H9 (cell line): ENCODE measurements around the gene SYT11. TPM values are rescaled to one million over a fixed set of nuclear protein-coding genes. Genes with fewer than 3 reads are reported as not detected.

Experiments
- DNase-seq: peaks from one replicate; pipeline ENCODE4 v3.0.0-alpha.2; 2017
- H2AFZ ChIP-seq: one replicate; pipeline ENCODE4 v1.6.1; 2013; ENCODE audit warnings: mild to moderate bottlenecking, low read length, control low read depth, moderate library complexity
- H2AK5ac ChIP-seq: 2 replicates; pipeline ENCODE4 v1.6.1; 2013; ENCODE audit warnings: low read length, control low read depth, mixed read lengths; ENCODE audit not compliant: insufficient read length
- H2BK120ac ChIP-seq: one replicate; pipeline ENCODE4 v1.6.1; 2013; ENCODE audit warnings: low read depth, mild to moderate bottlenecking, low read length, control low read depth, inconsistent platforms; ENCODE audit not compliant: poor library complexity, severe bottlenecking
- H2BK12ac ChIP-seq: 2 replicates; pipeline ENCODE4 v1.6.1; 2013; ENCODE audit warnings: low read length, control low read depth, mixed read lengths, low read depth; ENCODE audit not compliant: insufficient read length
- H2BK15ac ChIP-seq: 2 replicates; pipeline ENCODE4 v1.6.1; 2013; ENCODE audit warnings: low read depth, low read length, control low read depth
- H2BK20ac ChIP-seq: one replicate; pipeline ENCODE4 v1.6.1; 2013; ENCODE audit warnings: low read depth, mild to moderate bottlenecking, low read length, control low read depth, inconsistent platforms; ENCODE audit not compliant: poor library complexity, severe bottlenecking
- H2BK5ac ChIP-seq: 2 replicates; pipeline ENCODE4 v1.6.1; 2013; ENCODE audit warnings: low read length, control low read depth, mixed read lengths; ENCODE audit not compliant: insufficient read length
- H3K14ac ChIP-seq: 2 replicates; pipeline ENCODE4 v1.6.1; 2013; ENCODE audit warnings: low read length, control low read depth; ENCODE audit not compliant: insufficient read depth
- H3K18ac ChIP-seq: 2 replicates; pipeline ENCODE4 v1.6.1; 2013; ENCODE audit warnings: low read depth, mild to moderate bottlenecking, mixed read lengths, low read length, control low read depth; ENCODE audit not compliant: insufficient read length
- H3K23ac ChIP-seq: 2 replicates; pipeline ENCODE4 v1.6.1; 2013; ENCODE audit warnings: low read length, control low read depth, mixed read lengths, low read depth; ENCODE audit not compliant: insufficient read length
- H3K23me2 ChIP-seq: 2 replicates; pipeline ENCODE4 v1.6.1; 2013; ENCODE audit warnings: low read depth, mild to moderate bottlenecking, mixed read lengths, low read length, control low read depth; ENCODE audit not compliant: insufficient read length, poor library complexity, severe bottlenecking
- H3K27ac ChIP-seq: 2 replicates; pipeline ENCODE4 v1.5.1; 2013; ENCODE audit warnings: low read length, control low read depth, mixed read lengths, low read depth; ENCODE audit not compliant: insufficient read length
- H3K27me3 ChIP-seq: 2 replicates; pipeline ENCODE4 v1.6.1; 2013; ENCODE audit warnings: low read length, control low read depth, inconsistent platforms; ENCODE audit not compliant: insufficient read depth
- H3K4ac ChIP-seq: 2 replicates; pipeline ENCODE4 v1.6.1; 2013; ENCODE audit warnings: low read depth, mild to moderate bottlenecking, control low read depth, inconsistent platforms, low read length, moderate library complexity
- H3K4me1 ChIP-seq: 2 replicates; pipeline ENCODE4 v1.6.1; 2013; ENCODE audit warnings: low read length, control low read depth, inconsistent platforms; ENCODE audit not compliant: insufficient read depth
- H3K4me2 ChIP-seq: 2 replicates; pipeline ENCODE4 v1.6.1; 2013; ENCODE audit warnings: low read length, control low read depth, mixed read lengths; ENCODE audit not compliant: insufficient read length, insufficient read depth
- H3K56ac ChIP-seq: 2 replicates; pipeline ENCODE4 v1.6.1; 2013; ENCODE audit warnings: low read depth, mild to moderate bottlenecking, mixed read lengths, low read length, control low read depth; ENCODE audit not compliant: insufficient read length
- H3K79me1 ChIP-seq: 2 replicates; pipeline ENCODE4 v1.6.1; 2013; ENCODE audit warnings: low read depth, mild to moderate bottlenecking, moderate library complexity, low read length, control low read depth, inconsistent platforms; ENCODE audit not compliant: insufficient read depth, poor library complexity, severe bottlenecking
- H3K79me2 ChIP-seq: 2 replicates; pipeline ENCODE4 v1.6.1; 2013; ENCODE audit warnings: low read length, control low read depth, inconsistent platforms; ENCODE audit not compliant: insufficient read depth
- H3K9ac ChIP-seq: 2 replicates; pipeline ENCODE4 v1.6.1; 2013; ENCODE audit warnings: low read length, control low read depth, mixed read lengths; ENCODE audit not compliant: insufficient read length; ENCODE audit errors: extremely low read depth
- H3K9me3 ChIP-seq: one replicate; pipeline ENCODE4 v1.6.1; 2013; ENCODE audit warnings: low read depth, low read length, inconsistent platforms; ENCODE audit not compliant: control insufficient read depth
- H3T11ph ChIP-seq: one replicate; pipeline ENCODE4 v1.6.1; 2013; ENCODE audit warnings: mild to moderate bottlenecking, low read length, control low read depth, inconsistent platforms
- H4K20me1 ChIP-seq: one replicate; pipeline ENCODE4 v1.6.1; 2013; ENCODE audit not compliant: control insufficient read depth, insufficient read length, insufficient read depth
- H4K5ac ChIP-seq: 2 replicates; pipeline ENCODE4 v1.6.1; 2013; ENCODE audit warnings: low read depth, mild to moderate bottlenecking, mixed read lengths, low read length, control low read depth; ENCODE audit not compliant: insufficient read length
- H4K8ac ChIP-seq: replicated peaks from 2 replicates; pipeline ENCODE4 v1.6.1; 2013; ENCODE audit warnings: low read length, control low read depth, mixed read lengths, low read depth; ENCODE audit not compliant: insufficient read length
- H4K91ac ChIP-seq: 2 replicates; pipeline ENCODE4 v1.6.1; 2013; ENCODE audit warnings: low read depth, mild to moderate bottlenecking, moderate library complexity, mixed read lengths, low read length, control low read depth; ENCODE audit not compliant: insufficient read length
- H3K27ac Mint-ChIP-seq, 3 experiments: 2 replicates in 2 of 3; 3 replicates in 1 of 3; pipeline ENCODE4 v1.8.0; 2020 to 2021; ENCODE audit warnings: mixed read lengths in 3 of 3, mild to moderate bottlenecking in 1 of 3, moderate library complexity in 1 of 3
- H3K27me3 Mint-ChIP-seq: 2 replicates; pipeline ENCODE4 v1.8.0; 2021; ENCODE audit warnings: low read depth, mild to moderate bottlenecking, moderate library complexity, mixed read lengths
- H3K36me3 Mint-ChIP-seq, 3 experiments: 2 replicates in 2 of 3; 3 replicates in 1 of 3; pipeline ENCODE4 v1.8.0; 2020 to 2021; ENCODE audit warnings: low read depth in 3 of 3, mixed read lengths in 3 of 3; ENCODE audit not compliant: insufficient read depth in 1 of 3
- H3K4me1 Mint-ChIP-seq, 2 experiments: 2 replicates each; pipeline ENCODE4 v1.8.0; 2020; ENCODE audit warnings: mixed read lengths in 2 of 2
- H3K4me3 Mint-ChIP-seq, 2 experiments: 2 replicates in 1 of 2; 3 replicates in 1 of 2; pipeline ENCODE4 v1.8.0; 2020 to 2021; ENCODE audit warnings: mild to moderate bottlenecking in 2 of 2, mixed read lengths in 2 of 2, moderate library complexity in 1 of 2
- H3K9me3 Mint-ChIP-seq, 2 experiments: 2 replicates in 1 of 2; 3 replicates in 1 of 2; pipeline ENCODE4 v1.8.0; 2020; ENCODE audit warnings: mild to moderate bottlenecking in 2 of 2, mixed read lengths in 2 of 2, moderate library complexity in 1 of 2
- CTCF ChIP-seq: fragments of 200-600 bp; sonication (generic); conservative IDR thresholded peaks from 3 replicates; pipeline ENCODE4 v1.8.0; 2021; ENCODE audit warnings: antibody characterized with exemption, mild to moderate bottlenecking
- WGBS: extraction: QIAGEN DNeasy Blood & Tissue Kit; methylation state at CpG from one replicate; pipeline ENCODE4 v1.1.7; 2013; ENCODE audit warnings: missing lambda C conversion rate, low lambda C conversion rate, mixed read lengths; ENCODE audit not compliant: insufficient read length; ENCODE audit errors: extremely low coverage; 5-methylcytosine and 5-hydroxymethylcytosine counted together
- total RNA-seq: library from RNA; stranded (reverse); gene quantifications from 2 replicates; pipeline ENCODE4 v1.2.1, GENCODE V29; 2021

Gene SYT11
- total RNA-seq, 1 experiment from 2014 or later = 0.28 TPM

GRCh38 chr1:155844860-155845421 is 14.4 kb upstream of the SYT11 start:
- H2AFZ ChIP-seq = no peak overlapping the region
- H3K18ac ChIP-seq = no peak overlapping the region
- H2BK20ac ChIP-seq = no peak overlapping the region
- H2BK15ac ChIP-seq = no peak overlapping the region
- H2AK5ac ChIP-seq = no peak overlapping the region
- no peaks in the 10 kb centered on the region for H3K9me3 Mint-ChIP-seq
- no peak for DNase-seq
- no peaks in the 10 kb centered on the region for H3K27me3 Mint-ChIP-seq
- no peaks in the 10 kb centered on the region for H4K20me1 ChIP-seq
- H3K27ac ChIP-seq = no peak overlapping the region
- H3K36me3 Mint-ChIP-seq = peaks cover 24 to 53% (median 46%) of the 10 kb centered on the region in 3 experiments
- H3K4me1 ChIP-seq = no peaks in the 10 kb centered on the region
- no peaks in the 10 kb centered on the region for H3K9me3 ChIP-seq
- no peak overlapping the region for H3K4me3 Mint-ChIP-seq
- WGBS = no CpG with 5 or more reads among the region's 1 CpG
- H3K9ac ChIP-seq = no peak overlapping the region
- H3K4me2 ChIP-seq = no peak overlapping the region
- no peak overlapping the region for H3K56ac ChIP-seq
- H3K27me3 ChIP-seq = no peaks in the 10 kb centered on the region
- H3K14ac ChIP-seq = no peak overlapping the region
- TF ChIP-seq CTCF = no peak
- H3K4me1 Mint-ChIP-seq = peaks cover 6 to 7% of the 10 kb centered on the region in 2 experiments
- H3K23ac ChIP-seq = no peak overlapping the region
- H4K5ac ChIP-seq = no peak overlapping the region
- H3K27ac Mint-ChIP-seq = peak overlapping the region in 2 of 3 experiments; percentile 66 to 83; a peak in 2 of 7 replicates
- H3T11ph ChIP-seq = no peak overlapping the region
- no peak overlapping the region for H4K91ac ChIP-seq
- peaks cover 17% of the 10 kb centered on the region for H3K79me1 ChIP-seq
- H2BK12ac ChIP-seq = no peak overlapping the region
- no peak overlapping the region for H4K8ac ChIP-seq
- H2BK5ac ChIP-seq = no peak overlapping the region
- no peak overlapping the region for H2BK120ac ChIP-seq
- no peaks in the 10 kb centered on the region for H3K23me2 ChIP-seq
- no peak overlapping the region for H3K4ac ChIP-seq
- H3K79me2 ChIP-seq = peaks cover 20% of the 10 kb centered on the region; the same call in 1 of the 2 replicates
